HG03175 (cell line): ENCODE results near the gene REM1.

ENCODE experiments used
- ATAC-seq: cut with Tn5 transposase; IDR thresholded peaks from one replicate; pipeline ENCODE4 v1.9.1; 2021; ENCODE audit warnings: mild to moderate bottlenecking, moderate library complexity; ENCODE audit not compliant: unreplicated experiment

The REM1 gene

DNA sequence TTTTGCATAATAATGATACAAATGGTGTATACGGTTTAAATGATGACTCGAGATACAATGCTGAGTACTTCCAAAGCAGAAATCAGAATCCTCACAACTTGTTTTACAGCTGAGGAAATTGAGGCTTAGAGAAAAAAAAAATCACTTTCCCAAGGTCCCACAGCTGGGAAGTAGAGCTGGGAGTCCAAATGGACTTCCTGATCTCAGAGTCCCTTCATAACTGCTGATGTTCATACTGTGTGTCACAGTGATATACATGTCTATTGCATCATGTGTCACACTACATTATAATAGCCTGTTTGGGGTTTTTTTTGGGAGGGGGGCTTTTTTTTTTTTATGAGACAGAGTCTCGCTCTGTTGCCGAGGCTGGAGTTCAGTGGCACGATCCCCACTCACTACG is 47.6 kb downstream of the REM1 start:
- no peak for ATAC-seq

- no peak for ATAC-seq
These were observed 48.5 kb downstream of the REM1 start for GRCh38 chr20:31523361-31524283.

- no peak for ATAC-seq
These were observed 52.2 kb downstream of the REM1 start for GRCh38 chr20:31527266-31527665.
